GM19455 (cell line): Measurements from ENCODE around the gene GH2.
"Not testable (repeated sequence)": the region's sequence is repeated elsewhere in the genome, so short reads cannot be mapped to it uniquely, and the experiment has no call there.

Experiments
- ATAC-seq: cut with Tn5 transposase; IDR thresholded peaks from one replicate; pipeline ENCODE4 v1.9.1; 2021; ENCODE audit not compliant: unreplicated experiment

The GH2 gene

DNA sequence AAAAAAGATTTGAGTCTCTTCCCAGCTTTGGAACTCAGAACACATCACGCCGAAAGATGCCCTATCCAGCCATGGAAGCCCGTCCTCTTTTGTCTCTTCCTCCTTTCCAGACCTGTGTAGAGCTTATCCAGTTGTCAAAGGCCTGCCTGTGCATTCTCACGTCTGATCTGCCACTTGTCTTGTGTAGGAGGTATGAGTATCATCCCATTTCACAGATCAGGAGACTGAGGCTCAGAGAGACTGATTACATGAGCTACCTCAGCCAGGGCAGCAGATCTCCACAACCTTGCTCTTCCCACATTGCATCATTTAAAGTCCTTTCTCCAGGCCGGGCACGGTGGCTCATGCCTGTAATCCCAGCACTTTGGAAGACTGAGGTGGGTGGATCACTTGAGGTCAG lies 7.1 kb downstream of the GH2 start:
- not testable (repeated sequence) for ATAC-seq

DNA sequence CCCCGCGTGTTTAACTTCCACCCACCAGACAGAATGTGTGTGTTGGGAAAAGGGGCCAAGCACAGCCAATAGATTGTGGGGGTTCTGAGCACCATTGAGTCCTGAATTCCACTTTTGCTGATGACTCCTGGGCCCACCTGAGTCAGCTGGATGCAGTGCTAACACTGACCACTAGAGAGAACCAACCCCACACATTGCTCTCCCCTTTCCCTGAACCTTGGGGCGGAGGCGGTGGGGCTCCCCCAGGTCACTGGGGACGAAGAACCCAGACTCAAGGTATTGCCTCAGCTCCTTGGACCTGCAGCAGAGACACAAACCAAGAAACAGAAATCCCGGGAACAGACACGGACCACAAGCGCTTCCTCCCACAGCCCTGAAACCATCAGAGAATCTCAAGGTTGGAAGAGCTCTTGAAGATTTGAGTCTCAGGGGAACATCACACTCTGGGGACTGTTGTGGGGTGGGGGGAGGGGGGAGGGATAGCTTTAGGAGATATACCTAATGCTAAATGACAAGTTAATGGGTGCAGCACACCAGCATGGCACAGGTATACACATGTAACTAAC lies 7.6 kb downstream of the GH2 start:
- ATAC-seq = not testable (repeated sequence)

DNA sequence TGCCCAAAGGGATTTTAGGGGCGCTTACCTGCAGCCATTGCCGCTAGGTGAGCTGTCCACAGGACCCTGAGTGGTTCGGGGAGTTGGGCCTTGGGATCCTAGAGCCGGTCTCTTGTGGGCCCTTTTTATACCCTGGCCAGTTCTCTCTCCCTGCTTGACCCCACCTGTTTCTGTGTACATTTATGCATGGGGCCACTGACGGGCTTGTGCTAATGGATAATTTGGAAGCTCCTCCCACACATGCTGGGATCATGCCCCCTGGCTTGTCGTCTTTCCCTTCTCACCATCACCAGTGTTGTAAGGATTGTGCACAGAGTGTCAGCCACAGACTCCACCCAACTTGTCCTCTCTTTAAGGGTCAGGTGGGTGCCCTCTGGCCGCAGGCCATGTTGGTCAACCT lies 8.2 kb downstream of the GH2 start, which contains the start of gene CSH2:
Gene CSH2 (minus strand): TSS at position 101 of the 400 bp plus-strand sequence. CDS start 63 bp downstream, at position 38.
- ATAC-seq = not testable (repeated sequence)

DNA sequence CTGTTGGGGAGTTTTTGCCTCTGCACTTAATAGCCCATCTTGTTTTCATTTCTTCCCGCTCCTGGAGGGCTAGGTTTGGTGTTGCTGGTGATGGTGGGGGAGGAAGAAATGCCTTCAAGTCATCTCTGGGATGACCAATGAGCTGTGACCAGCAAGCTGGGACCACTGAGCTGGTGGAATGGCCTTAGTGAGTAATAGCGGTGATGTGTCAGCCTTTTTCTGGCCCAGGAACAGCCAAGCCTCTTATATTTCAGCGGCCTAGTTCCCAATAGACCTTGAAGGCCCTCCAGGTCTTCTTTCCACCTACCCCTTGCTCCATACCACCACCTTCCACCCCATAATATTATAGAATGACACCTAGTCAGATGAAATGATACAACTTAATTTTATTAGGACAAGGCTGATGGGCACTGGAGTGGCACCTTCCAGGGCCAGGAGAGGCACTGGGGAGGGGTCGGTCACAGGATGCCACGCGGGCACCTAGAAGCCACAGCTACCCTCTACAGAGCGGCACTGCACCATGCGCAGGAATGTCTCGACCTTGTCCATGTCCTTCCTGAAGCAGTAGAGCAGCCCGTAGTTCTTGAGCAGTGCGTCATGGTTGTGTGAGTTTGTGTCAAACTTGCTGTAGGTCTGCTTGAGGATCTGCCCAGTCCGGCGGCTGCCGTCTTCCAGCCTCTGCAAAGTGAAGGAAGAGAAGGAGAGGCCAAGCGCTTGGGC lies 9.9 kb downstream of the GH2 start:
- not testable (repeated sequence) for ATAC-seq

DNA sequence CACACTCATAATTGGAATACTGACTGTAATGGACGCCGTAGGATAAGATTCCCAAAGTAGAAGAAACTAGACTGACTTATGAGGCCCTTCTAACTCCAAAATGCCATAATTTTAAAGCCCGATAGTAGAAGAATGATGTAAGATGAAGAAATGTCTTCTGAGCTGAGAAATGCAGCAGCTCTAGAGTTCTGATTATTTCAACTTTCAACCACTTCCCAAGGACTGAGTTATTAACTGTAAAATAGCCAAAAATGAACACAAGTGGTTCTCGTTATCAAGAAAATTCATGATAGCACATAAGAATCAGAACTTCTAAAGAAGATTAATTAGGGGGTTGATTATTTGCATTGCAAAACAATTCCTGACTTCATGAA lies 11.5 kb downstream of the GH2 start:
- not testable (repeated sequence) for ATAC-seq

DNA sequence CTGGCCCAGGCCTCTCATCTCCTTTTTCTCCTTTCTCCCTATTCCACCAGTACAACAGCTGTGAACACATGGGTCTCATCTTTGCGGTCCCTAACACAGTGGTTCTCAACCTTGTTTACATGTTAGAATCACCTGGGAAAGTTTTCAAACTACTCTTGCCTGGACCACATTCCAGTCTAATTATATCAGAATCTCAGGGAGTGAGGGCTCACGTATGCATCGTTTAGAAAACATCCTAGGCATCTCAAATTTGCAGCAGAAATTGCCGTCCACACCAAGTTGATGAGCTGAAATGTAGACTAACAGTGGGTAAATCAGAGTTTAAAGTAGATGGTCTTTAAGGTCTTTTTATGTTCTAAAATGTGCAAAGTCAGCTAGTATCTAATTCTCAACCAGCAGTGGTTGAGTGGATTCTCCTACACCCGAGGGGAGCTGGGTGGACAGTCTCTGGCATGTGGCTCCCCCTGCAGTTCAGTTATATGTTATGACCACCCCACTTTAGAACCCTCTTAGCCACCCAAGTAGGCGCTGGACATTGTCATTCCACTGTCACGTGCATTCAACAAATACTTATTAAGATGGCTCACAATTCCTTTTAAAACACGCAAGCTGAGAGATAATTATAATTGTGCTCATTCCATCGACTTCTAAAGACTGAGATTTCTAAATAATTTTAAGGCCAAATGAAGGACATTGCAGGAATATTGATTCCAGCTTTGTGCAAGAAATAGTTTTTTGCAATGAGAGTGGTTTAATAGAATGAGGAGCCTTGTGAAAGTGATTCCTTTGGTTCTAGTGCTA lies 12.1 kb downstream of the GH2 start:
- not testable (repeated sequence) for ATAC-seq

DNA sequence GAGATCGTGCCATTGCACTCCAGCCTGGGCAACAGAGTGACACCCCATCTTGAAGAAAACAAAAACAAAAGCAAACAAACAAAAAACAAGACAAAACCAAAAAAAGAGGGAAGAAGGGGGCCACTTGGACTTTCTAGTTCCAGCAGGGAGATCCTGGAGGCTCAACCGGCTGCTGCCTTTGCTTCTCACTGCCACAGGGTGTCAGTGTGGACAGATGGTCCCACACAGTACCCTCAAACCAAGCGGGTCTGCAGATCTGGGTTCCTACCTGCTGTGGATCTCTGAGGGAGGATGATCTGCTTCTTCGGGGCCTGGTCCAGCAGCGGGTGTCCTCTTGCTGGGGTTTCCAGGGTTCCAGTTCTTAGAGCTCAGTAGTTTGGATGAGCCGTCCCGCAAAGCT lies 15.1 kb downstream of the GH2 start:
- ATAC-seq = not testable (repeated sequence)

DNA sequence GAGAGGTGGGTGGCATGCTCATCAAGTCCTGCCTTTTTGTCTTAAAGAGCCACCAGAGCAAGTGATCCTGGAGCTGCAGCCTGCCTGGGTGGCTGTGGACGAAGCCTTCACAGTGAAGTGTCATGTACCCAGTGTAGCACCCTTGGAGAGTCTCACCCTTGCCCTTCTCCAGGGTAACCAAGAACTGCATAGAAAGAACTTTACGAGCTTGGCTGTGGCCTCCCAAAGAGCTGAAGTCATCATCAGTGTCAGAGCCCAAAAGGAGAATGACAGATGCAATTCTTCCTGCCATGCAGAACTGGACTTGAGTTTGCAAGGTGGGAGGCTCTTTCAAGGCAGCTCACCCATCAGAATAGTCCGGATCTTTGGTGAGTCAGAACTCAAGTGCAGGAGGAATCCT lies 22.5 kb downstream of the GH2 start:
- ATAC-seq = no peak

DNA sequence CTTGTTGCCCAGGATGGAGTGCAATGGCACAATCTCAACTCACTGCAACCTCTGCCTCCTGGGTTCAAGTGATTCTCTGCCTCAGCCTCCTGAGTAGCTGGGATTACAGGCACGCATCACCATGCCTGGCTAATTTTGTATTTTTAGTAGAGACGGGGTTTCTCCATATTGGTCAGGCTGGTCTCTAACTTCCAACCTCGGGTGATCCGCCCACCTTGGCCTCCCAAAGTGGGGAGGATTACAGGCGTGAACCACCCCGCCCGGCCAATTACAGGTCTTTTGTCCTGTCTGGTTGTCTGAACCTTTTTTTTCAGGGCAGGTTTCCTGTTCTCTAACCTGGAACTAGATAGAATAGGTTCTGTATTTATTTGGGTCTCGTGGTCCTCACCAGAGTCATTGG lies 25.3 kb downstream of the GH2 start:
- ATAC-seq = not testable (repeated sequence)

DNA sequence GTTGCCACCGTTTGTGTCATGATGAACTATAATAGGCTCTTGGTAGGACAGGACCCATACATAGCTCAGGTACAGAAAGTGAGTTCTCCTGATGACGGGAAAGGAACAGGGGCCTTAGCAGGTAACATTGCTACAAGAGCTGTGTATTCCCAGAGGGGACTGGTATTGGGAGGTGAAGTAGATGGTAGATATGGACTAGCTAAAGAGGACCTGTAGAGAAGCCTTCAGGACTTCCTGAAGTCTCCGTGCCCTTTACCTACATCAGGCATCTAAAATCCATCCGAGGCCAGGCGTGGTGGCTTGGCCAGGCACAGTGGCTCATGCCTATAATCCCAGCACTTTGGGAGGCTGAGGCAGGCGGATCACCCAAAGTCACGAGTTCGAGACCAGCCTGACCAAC lies 26.6 kb downstream of the GH2 start:
- no peak for ATAC-seq

DNA sequence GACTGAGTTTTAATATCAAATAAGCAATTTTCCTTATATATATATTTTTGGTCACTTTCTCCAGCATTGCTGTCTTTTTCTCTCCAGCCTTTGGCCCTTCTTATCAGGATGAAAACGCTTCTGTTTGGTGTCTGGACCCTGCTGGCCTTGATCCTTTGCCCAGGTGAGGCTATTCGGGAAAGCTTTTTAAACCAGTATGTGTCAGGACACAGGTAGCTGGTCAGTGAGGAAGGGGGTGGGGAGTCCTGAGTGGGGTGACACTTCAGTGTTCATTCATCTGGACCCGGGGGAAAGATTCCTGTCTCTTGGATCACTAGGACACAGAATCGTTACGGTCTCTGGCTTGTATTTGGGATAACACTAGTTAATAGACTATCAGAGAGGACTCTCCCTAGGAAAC lies 27.0 kb downstream of the GH2 start:
- no peak for ATAC-seq

DNA sequence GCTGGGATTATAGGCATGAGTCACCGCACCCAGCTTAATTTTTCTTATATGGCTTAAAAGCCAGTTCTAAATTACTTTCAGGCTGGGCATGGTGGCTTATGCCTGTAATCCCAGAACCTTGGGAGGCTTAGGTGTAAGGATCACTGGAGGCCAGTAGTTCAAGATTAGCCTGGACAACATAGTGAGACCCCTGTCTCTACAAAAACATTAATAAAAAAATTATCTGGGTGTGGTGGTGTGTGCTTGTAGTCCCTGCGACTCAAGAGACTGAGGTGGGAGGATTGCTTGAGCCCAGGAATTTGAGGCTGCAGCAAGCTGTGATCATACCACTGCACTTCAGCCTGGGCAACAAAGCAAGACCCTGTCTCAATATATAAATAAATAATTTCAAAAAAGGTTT lies 28.5 kb downstream of the GH2 start:
- no peak for ATAC-seq

DNA sequence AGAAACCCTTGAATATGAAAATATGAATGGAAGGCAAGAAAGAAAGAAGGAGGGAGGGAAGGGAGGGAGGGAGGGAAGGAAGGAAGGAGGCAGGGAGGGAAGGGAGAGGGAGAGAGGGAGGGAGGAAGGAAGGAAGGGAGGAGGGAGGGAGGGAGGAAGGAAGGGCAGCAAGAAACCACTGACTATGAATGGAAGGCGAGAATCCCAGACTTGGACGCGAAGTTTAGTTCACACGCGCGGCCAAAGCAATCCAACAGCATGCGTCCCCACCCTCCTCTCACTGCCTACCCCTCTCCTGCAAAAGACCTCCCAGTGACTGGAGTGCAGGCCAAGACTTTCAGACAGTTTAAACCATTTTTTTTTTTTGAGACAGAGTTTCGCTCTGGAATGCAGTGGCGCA lies 31.3 kb downstream of the GH2 start:
- no peak for ATAC-seq

DNA sequence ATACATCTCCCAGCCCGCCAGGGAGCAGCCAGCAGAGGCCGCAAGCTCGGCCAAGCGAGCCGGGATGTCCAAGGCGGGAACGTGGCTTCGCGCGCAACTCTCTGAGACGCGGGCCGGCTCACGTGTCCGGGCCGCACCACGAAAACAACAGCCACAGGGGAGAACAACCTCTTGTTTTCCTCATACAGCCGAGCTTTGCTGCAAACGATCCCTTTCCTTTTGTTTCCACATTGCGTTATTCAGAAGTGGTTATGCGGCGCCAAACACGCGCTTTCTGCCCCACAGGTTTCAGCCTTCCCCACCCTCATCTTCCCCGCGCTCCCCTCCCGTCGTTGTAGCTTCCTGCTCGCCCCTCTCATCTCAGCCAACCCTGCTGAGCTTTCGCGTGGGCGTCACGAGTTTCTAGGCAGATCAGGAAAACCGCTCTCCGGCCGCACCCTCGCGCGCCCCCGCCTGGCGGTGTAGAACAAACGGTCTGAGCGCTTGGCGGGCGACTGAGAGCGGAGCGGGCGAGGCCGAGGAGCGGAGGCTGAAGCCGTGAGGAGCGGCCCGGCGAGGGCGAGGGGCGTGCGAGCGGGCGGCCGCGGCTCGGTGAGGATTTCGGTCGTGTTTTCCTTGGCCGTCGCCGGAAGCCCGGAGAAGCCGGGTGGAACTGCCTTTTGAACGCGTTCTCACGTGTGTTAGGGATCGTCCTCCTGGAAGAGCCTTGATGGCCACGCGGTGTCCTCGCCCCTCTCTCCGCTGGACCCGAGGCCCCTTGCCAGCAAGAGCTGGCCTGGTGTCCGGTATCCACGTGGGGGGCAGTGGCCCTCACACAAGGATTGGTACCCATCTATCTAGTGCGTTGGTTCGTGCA lies 32.7 kb downstream of the GH2 start:
- ATAC-seq = peak; percentile 59

DNA sequence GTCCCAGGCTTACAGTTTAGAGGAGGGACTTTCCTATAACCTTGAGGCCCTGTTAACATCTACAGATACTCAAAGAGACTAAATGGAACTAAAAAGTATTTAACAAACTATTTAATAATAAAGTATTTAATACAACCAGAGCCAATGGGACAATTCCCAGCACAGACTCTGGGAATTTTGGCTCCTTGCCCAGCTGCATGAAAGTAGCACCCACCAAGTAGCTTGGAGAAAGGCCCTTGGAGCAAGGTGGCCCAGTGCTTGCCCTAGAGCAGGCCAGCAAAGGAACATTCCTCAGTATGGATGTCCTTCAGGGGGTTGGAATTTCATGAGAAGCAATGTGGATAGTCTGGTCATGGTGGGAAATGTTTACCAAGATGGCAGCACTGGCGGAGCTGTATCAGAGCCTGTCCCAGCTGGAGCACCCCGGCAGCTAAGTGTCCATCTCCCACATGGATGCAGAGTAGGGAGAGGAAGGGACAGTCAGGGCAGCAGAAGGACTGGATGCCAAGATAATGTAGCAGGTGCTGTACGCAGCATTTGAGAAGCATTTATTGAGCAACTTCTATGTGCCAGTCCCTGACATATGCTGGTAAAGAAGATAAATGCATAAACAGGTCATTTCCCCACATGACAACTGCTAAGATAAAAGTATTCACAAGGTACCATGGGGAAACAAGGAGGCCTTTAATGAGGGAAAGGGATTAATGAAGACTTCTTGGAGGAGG lies 34.1 kb downstream of the GH2 start:
- no peak for ATAC-seq

DNA sequence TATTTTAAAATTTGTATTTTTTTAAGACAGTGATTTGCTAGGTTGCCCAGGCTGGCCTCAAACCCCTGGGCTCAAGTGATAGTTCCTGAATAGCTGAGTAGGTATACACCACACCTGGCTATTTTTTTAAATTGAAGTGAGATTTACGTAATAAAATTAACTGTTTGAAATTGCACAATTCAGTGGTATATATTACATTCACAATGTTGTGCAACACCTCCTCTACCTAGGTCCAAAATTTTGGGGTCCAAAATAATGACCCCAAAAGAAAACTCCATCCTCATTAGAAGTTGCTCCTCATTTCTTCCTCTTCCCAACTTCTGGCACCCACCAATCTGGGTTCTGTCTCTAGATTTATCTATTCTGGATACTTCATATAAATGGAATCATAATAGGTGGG lies 36.2 kb downstream of the GH2 start:
- ATAC-seq = no peak

DNA sequence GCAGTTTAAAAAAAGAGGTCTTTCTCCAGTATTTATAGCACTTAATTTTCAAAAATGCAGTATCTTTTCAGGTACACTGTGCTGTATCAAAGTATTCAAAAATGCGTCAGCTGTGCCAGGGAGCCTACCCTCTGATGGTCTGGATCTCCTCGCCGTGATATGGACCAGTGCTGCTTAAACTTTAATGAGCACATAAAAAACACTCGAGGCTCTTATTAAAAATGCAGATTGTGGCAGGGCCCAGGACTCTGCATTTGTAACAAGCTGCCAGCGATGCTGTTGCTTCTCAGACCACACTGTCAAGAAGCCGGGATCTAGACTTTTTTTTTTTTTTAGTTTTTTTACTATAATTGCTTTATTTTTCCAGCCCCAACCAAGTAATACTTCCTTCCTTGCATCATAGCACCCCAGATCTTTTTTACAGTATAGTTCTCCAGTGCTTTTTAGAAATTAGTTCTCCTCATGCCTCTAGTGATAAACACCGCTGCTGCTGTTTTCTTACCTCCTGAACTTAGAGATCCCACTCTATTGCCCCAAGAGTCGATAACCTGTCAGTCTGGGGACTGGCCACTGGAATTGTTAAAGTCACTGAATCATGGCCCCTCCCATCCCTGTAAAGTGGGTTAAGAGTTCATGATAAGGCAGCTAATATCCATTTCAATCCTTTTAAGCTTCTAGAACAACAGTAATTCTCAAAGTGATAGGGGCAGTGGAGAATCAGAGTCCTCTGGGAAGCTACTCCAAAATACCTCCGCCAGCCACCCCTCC lies 37.6 kb downstream of the GH2 start:
- no peak for ATAC-seq

DNA sequence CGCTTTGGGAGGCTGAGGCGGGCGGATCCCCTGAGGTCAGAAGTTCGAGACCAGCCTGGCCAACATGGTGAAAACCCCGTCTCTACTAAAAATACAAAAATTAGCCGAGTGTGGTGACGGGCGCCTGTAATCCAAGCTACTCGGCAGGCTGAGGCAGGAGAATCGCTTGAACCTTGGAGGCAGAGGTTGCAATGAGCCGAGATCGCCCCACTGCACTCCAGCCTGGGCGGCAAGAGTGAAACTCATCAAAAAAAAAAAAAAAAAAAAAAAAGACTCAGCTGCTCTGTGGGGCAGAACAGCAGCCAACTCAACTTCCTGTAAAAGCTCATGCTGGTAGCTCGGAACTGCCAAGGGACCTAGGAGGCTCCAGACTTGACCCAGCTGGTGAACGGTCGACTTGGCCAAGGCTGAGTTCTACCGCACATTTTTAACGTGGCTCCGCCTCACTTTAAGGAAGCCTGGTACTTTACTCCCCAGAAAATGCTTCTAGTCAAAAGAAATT lies 38.3 kb downstream of the GH2 start:
- not testable (repeated sequence) for ATAC-seq

DNA sequence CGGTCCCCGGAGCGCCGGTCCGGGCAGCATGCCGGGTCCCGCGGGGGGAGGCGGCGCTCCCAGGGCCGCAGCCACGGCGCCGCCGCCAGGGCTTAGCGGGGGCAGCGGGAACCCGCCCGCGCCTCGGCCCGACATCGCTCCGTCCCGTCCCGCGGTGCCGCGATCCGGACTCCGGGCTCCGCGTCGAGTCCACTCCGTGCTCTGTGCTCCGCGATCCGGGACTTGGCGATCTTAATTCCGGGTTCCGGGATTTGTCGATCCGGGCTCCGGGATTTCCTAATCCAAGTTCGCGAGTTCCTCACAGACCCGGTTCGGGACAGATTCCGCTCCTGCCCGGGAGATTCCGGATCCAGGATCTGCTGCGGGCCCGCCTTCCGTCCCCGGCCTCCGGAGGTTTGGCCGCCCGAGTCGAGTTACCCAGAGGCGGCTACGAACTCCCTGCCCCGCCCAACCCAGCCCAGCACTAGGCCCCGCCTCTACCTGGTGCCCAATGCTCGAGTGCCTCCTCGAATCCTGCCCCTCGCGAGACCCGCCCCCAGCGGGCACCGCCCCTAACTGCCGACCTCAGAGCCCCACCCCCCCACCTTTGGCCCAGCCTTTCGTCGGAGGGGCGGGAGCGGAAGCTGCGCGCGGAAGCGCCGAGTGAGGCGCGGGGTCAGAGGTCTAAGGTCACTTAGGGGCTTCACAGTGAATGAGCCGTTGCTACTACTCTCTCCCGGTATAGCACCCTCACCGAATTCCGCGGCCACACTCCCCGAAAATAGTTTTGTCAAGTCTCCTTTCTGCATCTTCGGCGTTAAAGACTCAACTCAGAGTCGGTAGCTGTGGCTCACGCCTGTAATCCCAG lies 39.0 kb downstream of the GH2 start, which contains the start of gene SMARCD2:
Gene SMARCD2 (minus strand): TSS at position 146 of the 847 bp plus-strand sequence. CDS start 11 bp downstream, at position 135.
- peak; percentile 67 for ATAC-seq
